HFF-Myc (cell line): Measurements from ENCODE around the gene CRABP1.

Experiments
- DNase-seq: peaks from one replicate; pipeline ENCODE4 v3.0.0-alpha.2; 2011; ENCODE audit warnings: low read depth; ENCODE audit errors: extremely low read depth
- H3K4me3 ChIP-seq: replicated peaks from 2 replicates; pipeline ENCODE4 v1.5.1; 2011; ENCODE audit warnings: low read depth, mild to moderate bottlenecking, control low read depth, low read length
- CTCF ChIP-seq: IDR thresholded peaks from 2 replicates; pipeline ENCODE4 v1.5.1; 2012; ENCODE audit warnings: mild to moderate bottlenecking, low read depth, low read length, control low read depth; ENCODE audit errors: missing control alignments

The CRABP1 gene

GRCh38 chr15:78322243-78322642 is 17.9 kb upstream of the CRABP1 start:
- H3K4me3 ChIP-seq, result no peak overlapping the region
- TF ChIP-seq CTCF, result no peak
- DNase-seq, result no peak

GRCh38 chr15:78322724-78323521 is 17.2 kb upstream of the CRABP1 start:
- H3K4me3 ChIP-seq, result no peak overlapping the region
- no peak for TF ChIP-seq CTCF
- DNase-seq, result no peak

- TF ChIP-seq CTCF, result no peak
- H3K4me3 ChIP-seq, result no peak overlapping the region
- no peak for DNase-seq
These were observed 16.5 kb upstream of the CRABP1 start for GRCh38 chr15:78323693-78324092.

- DNase-seq, result no peak
- TF ChIP-seq CTCF, result no peak
- H3K4me3 ChIP-seq, result no peak overlapping the region
These were observed 16.0 kb upstream of the CRABP1 start for GRCh38 chr15:78324144-78324543.

GRCh38 chr15:78325092-78325843 is 14.9 kb upstream of the CRABP1 start:
- DNase-seq, result no peak
- no peak for TF ChIP-seq CTCF
- no peak overlapping the region for H3K4me3 ChIP-seq

- TF ChIP-seq CTCF, result no peak
- H3K4me3 ChIP-seq, result no peak overlapping the region
- no peak for DNase-seq
These were observed 12.7 kb upstream of the CRABP1 start for GRCh38 chr15:78327466-78327865.
